Breast epithelium (tissue), 4 donors: ENCODE measurements around the gene BSDC1. TPM values are rescaled to one million over a fixed set of nuclear protein-coding genes. Genes with fewer than 3 reads are reported as not detected.

Experiments used
- DNase-seq, 2 donors: peaks; one replicate each; pipeline ENCODE4 v3.0.0-alpha.2; 2019; ENCODE audit warnings: low spot score in 2 of 2
- H3K27ac ChIP-seq, 2 donors: fragments of 200-600 bp; sonication (generic) in 1 of 2; one replicate each; pipeline ENCODE4 v1.5.1; 2016 to 2019; ENCODE audit warnings: mild to moderate bottlenecking in 1 of 2
- H3K27me3 ChIP-seq, 2 donors: fragments of 200-600 bp; sonication (generic) in 1 of 2; one replicate each; pipeline versions ENCODE4 v1.5.1 to v1.6.0; 2017 to 2019; ENCODE audit warnings: control low read depth in 1 of 2, mild to moderate bottlenecking in 1 of 2
- H3K36me3 ChIP-seq: fragments of 200-600 bp; one replicate; pipeline ENCODE4 v1.5.1; 2019
- H3K4me1 ChIP-seq, 2 donors: fragments of 200-600 bp; sonication (generic); one replicate each; pipeline ENCODE4 v1.5.1; 2016 to 2019; ENCODE audit warnings: control low read depth in 1 of 2
- H3K4me3 ChIP-seq, 3 donors: fragments of 200-600 bp; sonication (generic); 1 replicate in 2 of 3; 2 replicates in 1 of 3; pipeline ENCODE4 v1.5.1; 2016 to 2019; ENCODE audit warnings: mild to moderate bottlenecking in 3 of 3, moderate library complexity in 2 of 3
- H3K9me3 ChIP-seq, 2 donors: fragments of 200-600 bp; sonication (generic) in 1 of 2; one replicate each; pipeline ENCODE4 v1.5.1; 2016 to 2019; ENCODE audit warnings: control low read depth in 1 of 2
- CTCF ChIP-seq, 3 donors: fragments of 450-650 bp; IDR thresholded peaks; one replicate each; pipeline ENCODE4 v1.5.1; 2016 to 2017; ENCODE audit warnings: antibody characterized with exemption in 3 of 3, mild to moderate bottlenecking in 3 of 3, moderate library complexity in 3 of 3
- POLR2A ChIP-seq: fragments of 450-650 bp; IDR thresholded peaks from one replicate; pipeline ENCODE4 v1.6.1; 2016; ENCODE audit warnings: antibody characterized with exemption, mild to moderate bottlenecking, moderate library complexity
- POLR2AphosphoS5 ChIP-seq, 3 donors: sonication (generic); formaldehyde crosslinking; IDR thresholded peaks; one replicate each; pipeline ENCODE4 v1.6.1; 2017; ENCODE audit warnings: antibody characterized with exemption in 3 of 3
- intact Hi-C: fragments of 100-400 bp; cut with DNase I; formaldehyde crosslinking; loops from one replicate; pipeline ENCODE4 v1.15.1; 2023; ENCODE audit warnings: low total_unique reads
- total RNA-seq, 3 donors: library from RNA; depleted of rRNA; stranded (reverse); fragments of >200 nt; gene quantifications; one replicate each; pipeline ENCODE4 v1.1.0, GENCODE V29; 2016

Gene BSDC1
- total RNA-seq, 3 donors from 2014 or later = 86.9 to 123 (median 95.1) TPM

- TF ChIP-seq CTCF (IDR thresholded peaks at IDR 0.05) (no peak), POLR2AphosphoS5 (IDR thresholded peaks at IDR 0.05) (no peak), POLR2A (no peak)
- H3K27ac ChIP-seq = no peak overlapping the region
- H3K9me3 ChIP-seq = no peaks in the 10 kb centered on the region
- no peaks in the 10 kb centered on the region for H3K27me3 ChIP-seq
- no peaks in the 10 kb centered on the region for H3K36me3 ChIP-seq
- no peak for DNase-seq
- peak overlapping the region in 2 of 3 donors; percentile 51 to 65 for H3K4me3 ChIP-seq
- H3K4me1 ChIP-seq = no peaks in the 10 kb centered on the region
- intact Hi-C loops = no loop called here
These were observed 33.2 kb upstream of the BSDC1 start for GRCh38 chr1:32427264-32427963.

GRCh38 chr1:32426489-32427255, 32.4 kb upstream of the BSDC1 start:
- Histone ChIP-seq H3K36me3 (no peaks in the 10 kb centered on the region), H3K27me3 (no peaks in the 10 kb centered on the region), H3K4me3 (peak overlapping the region in 2 of 3 donors; percentile 51 to 65), H3K27ac (no peak overlapping the region), H3K4me1 (no peaks in the 10 kb centered on the region), H3K9me3 (no peaks in the 10 kb centered on the region)
- TF ChIP-seq POLR2AphosphoS5 (IDR thresholded peaks at IDR 0.05) = no peak
- no peak for TF ChIP-seq POLR2A
- no peak for TF ChIP-seq CTCF (IDR thresholded peaks at IDR 0.05)
- intact Hi-C loops = no loop called here
- DNase-seq = peak in 1 of 2 donors; percentile 20

- Histone ChIP-seq H3K4me3 (no peak overlapping the region), H3K4me1 (no peaks in the 10 kb centered on the region), H3K27me3 (no peaks in the 10 kb centered on the region), H3K36me3 (no peaks in the 10 kb centered on the region), H3K27ac (no peak overlapping the region), H3K9me3 (peaks cover 0 to 10% of the 10 kb centered on the region in 2 donors)
- no peak for DNase-seq
- intact Hi-C loops = no loop called here
- TF ChIP-seq POLR2A (no peak), CTCF (IDR thresholded peaks at IDR 0.05) (no peak), POLR2AphosphoS5 (IDR thresholded peaks at IDR 0.05) (no peak)
These were observed 27.5 kb upstream of the BSDC1 start for GRCh38 chr1:32421775-32422174.

- intact Hi-C loops = no loop called here
These were observed 20.1 kb upstream of the BSDC1 start for GRCh38 chr1:32414186-32414886.

More at GRCh38 chr1:32414186-32414886, 20.1 kb upstream of the BSDC1 start:
- TF ChIP-seq POLR2AphosphoS5 (IDR thresholded peaks at IDR 0.05) (no peak), CTCF (IDR thresholded peaks at IDR 0.05) (no peak), POLR2A (no peak)
- no peak for DNase-seq
- Histone ChIP-seq H3K9me3 (peaks cover 5 to 24% of the 10 kb centered on the region in 2 donors), H3K27ac (no peak overlapping the region), H3K36me3 (no peaks in the 10 kb centered on the region), H3K4me3 (no peak overlapping the region), H3K27me3 (no peaks in the 10 kb centered on the region), H3K4me1 (no peaks in the 10 kb centered on the region)
